ENCODE data around the gene ONECUT3. TPM values are rescaled to one million over a fixed set of nuclear protein-coding genes. Genes with fewer than 3 reads are reported as not detected.

The ONECUT3 gene
- total RNA-seq, 2 donors from 2014 or later: 0.05 TPM; not detected in 1

DNA sequence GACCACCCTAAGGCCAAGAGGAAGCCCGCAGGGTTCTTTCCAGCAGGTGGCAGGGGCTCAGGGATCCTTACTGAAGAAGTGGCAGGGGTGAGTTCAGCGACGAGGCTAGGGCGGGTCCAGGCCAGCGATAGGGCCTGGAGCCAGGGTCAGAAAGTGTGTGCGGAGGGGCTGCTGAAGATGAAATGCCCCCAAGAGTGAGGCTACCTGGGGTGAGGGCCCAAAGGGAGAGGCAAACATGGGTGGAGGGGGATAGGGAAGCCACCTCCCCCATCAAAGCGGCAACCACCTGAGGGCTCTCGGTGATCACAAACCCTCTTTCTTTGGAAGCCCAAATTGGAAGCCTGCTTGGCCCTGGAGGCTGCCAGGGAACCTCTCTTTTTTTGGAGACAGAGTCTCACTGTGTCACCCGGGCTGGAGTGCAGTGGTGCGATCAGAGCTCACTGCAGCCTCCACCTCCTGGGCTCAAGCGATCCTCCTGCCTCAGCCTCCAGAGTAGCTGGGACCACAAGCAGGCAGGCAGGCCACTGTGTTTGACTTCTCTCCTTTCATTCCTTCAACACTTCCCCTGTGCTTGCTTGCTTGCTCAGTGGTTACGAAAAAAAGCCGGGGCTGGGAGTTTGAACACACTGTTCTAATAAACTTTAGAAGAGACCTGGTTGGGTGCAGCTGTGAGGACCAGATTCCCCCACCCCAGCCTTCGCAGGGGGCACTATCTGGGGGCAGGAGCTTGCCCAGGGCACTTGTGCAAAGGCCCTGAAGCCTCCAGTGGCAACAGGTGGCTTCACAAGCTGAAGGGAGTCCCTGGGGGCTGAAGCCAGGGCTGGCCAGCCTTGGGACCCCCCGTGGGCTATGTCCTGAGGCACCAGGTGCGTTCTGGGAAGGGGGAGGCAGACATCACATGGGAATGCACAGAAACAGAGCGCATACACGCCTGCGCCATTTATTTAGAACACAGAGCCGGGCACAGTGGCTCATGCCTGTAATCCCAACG lies 60.2 kb downstream of the ONECUT3 start:
- H3K27ac ChIP-seq: peak overlapping the region; percentile 67
- TF ChIP-seq, protein P1, sequence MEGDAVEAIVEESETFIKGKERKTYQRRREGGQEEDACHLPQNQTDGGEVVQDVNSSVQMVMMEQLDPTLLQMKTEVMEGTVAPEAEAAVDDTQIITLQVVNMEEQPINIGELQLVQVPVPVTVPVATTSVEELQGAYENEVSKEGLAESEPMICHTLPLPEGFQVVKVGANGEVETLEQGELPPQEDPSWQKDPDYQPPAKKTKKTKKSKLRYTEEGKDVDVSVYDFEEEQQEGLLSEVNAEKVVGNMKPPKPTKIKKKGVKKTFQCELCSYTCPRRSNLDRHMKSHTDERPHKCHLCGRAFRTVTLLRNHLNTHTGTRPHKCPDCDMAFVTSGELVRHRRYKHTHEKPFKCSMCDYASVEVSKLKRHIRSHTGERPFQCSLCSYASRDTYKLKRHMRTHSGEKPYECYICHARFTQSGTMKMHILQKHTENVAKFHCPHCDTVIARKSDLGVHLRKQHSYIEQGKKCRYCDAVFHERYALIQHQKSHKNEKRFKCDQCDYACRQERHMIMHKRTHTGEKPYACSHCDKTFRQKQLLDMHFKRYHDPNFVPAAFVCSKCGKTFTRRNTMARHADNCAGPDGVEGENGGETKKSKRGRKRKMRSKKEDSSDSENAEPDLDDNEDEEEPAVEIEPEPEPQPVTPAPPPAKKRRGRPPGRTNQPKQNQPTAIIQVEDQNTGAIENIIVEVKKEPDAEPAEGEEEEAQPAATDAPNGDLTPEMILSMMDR (IDR thresholded peaks at IDR 0.05): no peak
- no peak for DNase-seq
- peaks cover 3% of the 10 kb centered on the region for H3K36me3 ChIP-seq
- intact Hi-C loops (cut with DNase I): no loop called here
- H3K4me3 ChIP-seq: peak overlapping the region; percentile 48
- H3K27me3 ChIP-seq: no peaks in the 10 kb centered on the region
- peak overlapping the region; percentile 58 to 71 for H3K9ac ChIP-seq (ENCODE audit: low read depth in 2 of 2, low read length in 2 of 2)
- peaks cover 13% of the 10 kb centered on the region for H3K4me1 ChIP-seq
- no peaks in the 10 kb centered on the region for H3K9me3 ChIP-seq

DNA sequence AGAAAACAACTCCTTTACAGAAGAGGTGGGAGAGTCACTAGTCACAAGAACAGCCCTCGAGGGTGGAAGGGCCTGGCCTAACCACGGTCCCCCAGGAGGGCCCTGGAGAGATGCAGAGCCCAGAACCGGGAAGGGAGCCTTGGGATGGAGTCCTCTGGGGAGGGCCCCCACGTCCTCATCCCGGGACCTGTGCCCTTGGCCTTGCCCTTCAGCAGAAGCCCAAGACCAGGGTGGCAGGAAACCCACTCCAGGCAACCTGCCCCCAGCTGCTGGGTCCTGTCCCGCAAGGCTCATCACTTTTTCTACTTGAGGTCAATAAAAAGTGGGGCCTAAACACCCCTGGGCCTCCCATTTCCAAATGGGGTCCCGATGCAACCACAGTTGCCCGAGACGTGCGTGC lies 61.1 kb downstream of the ONECUT3 start:
- Histone ChIP-seq H3K4me3 (no peak overlapping the region), H3K9me3 (no peaks in the 10 kb centered on the region), H3K9ac (ENCODE audit: low read depth in 2 of 2, low read length in 2 of 2) (no peak overlapping the region), H3K36me3 (peaks cover 12% of the 10 kb centered on the region), H3K4me1 (peaks cover 13% of the 10 kb centered on the region), H3K27me3 (no peaks in the 10 kb centered on the region), H3K27ac (no peak overlapping the region)
- no peak for DNase-seq
- TF ChIP-seq, protein P1 (IDR thresholded peaks at IDR 0.05): no peak
- intact Hi-C loops (cut with DNase I): no loop called here

- Histone ChIP-seq H3K36me3 (peaks cover 17% of the 10 kb centered on the region), H3K4me3 (no peak overlapping the region), H3K27me3 (no peaks in the 10 kb centered on the region), H3K9ac (ENCODE audit: low read depth in 2 of 2, low read length in 2 of 2) (no peak overlapping the region), H3K27ac (no peak overlapping the region), H3K9me3 (no peaks in the 10 kb centered on the region), H3K4me1 (peaks cover 13% of the 10 kb centered on the region)
- TF ChIP-seq, protein P1 (IDR thresholded peaks at IDR 0.05): no peak
- DNase-seq: no peak
- intact Hi-C loops (cut with DNase I): no loop called here
These were observed 61.7 kb downstream of the ONECUT3 start for GRCh38 chr19:1814833-1815604.

DNA sequence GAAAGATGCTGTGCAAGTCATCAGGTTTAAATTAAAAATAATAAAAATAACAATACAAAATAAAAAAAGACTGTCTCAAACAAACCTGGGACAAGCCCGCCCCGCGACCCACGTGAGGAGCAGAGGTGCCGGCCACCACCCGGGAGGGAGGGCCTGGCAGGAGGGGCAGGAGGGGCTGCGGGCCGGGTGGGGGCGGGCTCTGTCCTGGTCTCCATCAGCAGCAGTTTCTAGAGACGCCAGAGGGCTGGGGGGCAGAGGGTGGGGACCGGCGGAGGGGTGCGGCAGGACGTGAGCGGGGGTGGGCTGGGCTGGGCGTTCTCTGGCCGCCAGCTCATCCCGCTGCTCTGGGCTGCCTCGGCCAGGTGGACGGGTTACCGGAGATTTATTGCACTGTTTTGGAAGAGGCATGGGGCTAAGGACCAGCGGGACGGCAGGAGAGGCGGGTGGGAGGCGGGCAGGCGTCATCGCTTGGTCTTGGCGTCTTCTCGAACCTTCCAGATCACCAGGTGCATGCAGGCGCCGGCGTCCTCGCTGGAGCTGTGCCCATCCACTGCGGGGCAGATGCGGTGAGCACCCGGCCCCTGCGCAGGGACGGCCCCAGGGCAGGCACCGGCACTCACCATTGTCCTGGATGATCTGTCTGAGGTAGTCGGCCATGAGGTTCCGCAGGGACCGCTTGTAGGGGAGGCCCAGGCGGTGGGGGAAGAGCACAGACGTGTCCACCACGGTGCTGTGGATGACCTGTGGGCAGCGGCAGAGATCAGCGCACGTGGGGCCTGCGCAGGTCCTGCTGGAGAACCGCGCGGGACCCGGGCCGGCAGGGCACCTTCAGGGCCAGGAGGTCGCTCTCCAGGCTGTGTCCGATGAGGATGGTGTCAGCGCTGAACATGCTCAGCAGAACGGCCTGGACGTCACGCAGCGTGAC lies 62.6 kb downstream of the ONECUT3 start:
- DNase-seq: no peak
- H3K9me3 ChIP-seq: no peaks in the 10 kb centered on the region
- H3K27ac ChIP-seq: no peak overlapping the region

More for the DNA sequence above, 62.6 kb downstream of the ONECUT3 start:
- intact Hi-C loops (cut with DNase I): no loop called here
- Histone ChIP-seq H3K4me1 (peaks cover 13% of the 10 kb centered on the region), H3K9ac (ENCODE audit: low read depth in 2 of 2, low read length in 2 of 2) (no peak overlapping the region), H3K36me3 (peaks cover 17% of the 10 kb centered on the region), H3K27me3 (no peaks in the 10 kb centered on the region), H3K4me3 (no peak overlapping the region)
- TF ChIP-seq, protein P1 (IDR thresholded peaks at IDR 0.05): no peak
